Measurements from ENCODE around the gene SBSN.

- TF ChIP-seq POLR2AphosphoS5 (IDR thresholded peaks at IDR 0.05), result no peak
- TF ChIP-seq POLR2A (IDR thresholded peaks at IDR 0.05), result no peak
Measured at GRCh38 chr19:35556846-35557538, 28.9 kb upstream of the SBSN start.
